ENCODE measurements around the gene UVRAG.

DNA sequence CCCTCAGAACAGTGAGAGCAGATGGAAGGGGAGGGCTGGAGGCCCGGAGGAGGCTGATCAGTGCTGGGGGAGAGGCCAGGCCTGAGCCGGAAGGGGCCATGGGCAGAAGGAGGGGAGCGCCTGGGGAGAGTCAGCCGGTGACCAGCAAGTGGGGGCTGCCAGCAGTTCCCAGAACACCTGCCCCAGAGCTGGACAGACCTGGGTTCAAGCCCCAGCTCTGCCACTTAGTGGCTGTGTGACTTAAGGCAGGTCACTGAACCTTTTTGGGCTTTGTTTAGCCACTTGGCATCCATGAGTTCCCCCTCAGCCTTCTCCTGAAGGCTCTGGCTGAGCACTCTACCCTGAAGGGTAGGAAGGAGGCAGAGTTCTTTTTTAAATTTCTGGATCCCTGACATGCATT is 373.9 kb downstream of the UVRAG start:
- TF ChIP-seq, protein P1, sequence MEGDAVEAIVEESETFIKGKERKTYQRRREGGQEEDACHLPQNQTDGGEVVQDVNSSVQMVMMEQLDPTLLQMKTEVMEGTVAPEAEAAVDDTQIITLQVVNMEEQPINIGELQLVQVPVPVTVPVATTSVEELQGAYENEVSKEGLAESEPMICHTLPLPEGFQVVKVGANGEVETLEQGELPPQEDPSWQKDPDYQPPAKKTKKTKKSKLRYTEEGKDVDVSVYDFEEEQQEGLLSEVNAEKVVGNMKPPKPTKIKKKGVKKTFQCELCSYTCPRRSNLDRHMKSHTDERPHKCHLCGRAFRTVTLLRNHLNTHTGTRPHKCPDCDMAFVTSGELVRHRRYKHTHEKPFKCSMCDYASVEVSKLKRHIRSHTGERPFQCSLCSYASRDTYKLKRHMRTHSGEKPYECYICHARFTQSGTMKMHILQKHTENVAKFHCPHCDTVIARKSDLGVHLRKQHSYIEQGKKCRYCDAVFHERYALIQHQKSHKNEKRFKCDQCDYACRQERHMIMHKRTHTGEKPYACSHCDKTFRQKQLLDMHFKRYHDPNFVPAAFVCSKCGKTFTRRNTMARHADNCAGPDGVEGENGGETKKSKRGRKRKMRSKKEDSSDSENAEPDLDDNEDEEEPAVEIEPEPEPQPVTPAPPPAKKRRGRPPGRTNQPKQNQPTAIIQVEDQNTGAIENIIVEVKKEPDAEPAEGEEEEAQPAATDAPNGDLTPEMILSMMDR (IDR thresholded peaks at IDR 0.05) = no peak
- no peak for TF ChIP-seq POLR2A (IDR thresholded peaks at IDR 0.05)
- no peak for TF ChIP-seq EP300 (IDR thresholded peaks at IDR 0.05)

All from tibial nerve (tissue), 4 donors.